WTC11 (cell line): ENCODE measurements around the gene FOXI3. TPM values are rescaled to one million over a fixed set of nuclear protein-coding genes. Genes with fewer than 3 reads are reported as not detected.

Source experiments
- ATAC-seq: fragments of 200-7000 bp; cut with Tn5 transposase; 2 replicates; pipeline ENCODE4 v1.10.0; 2021; ENCODE audit warnings: mild to moderate bottlenecking, moderate library complexity
- CTCF ChIA-PET: fragments of 300-600 bp; sonication (Branson Sonifier 250); formaldehyde crosslinking; loops from one replicate; lab custom pipeline; 2021; ENCODE audit warnings: antibody characterized with exemption; lab: Charles Lee
- POLR2A ChIA-PET: fragments of 350-600 bp; sonication (Branson Sonifier 250); formaldehyde crosslinking; loops from one replicate; lab custom pipeline; 2021; ENCODE audit warnings: antibody characterized with exemption; lab: Charles Lee
- DNase-seq: peaks from one replicate; pipeline ENCODE4 v3.0.0; 2021; ENCODE audit warnings: low spot score
- H3K27ac Mint-ChIP-seq: 2 replicates; pipeline ENCODE4 v1.8.0; 2021; ENCODE audit warnings: mixed read lengths
- H3K27me3 Mint-ChIP-seq: 2 replicates; pipeline ENCODE4 v1.8.0; 2021; ENCODE audit warnings: low read depth, mild to moderate bottlenecking, moderate library complexity, mixed read lengths
- H3K36me3 Mint-ChIP-seq: 2 replicates; pipeline ENCODE4 v1.8.0; 2021; ENCODE audit warnings: mixed read lengths
- H3K4me1 Mint-ChIP-seq: 2 replicates; pipeline ENCODE4 v1.8.0; 2022; ENCODE audit warnings: mixed read lengths
- H3K4me3 Mint-ChIP-seq: 2 replicates; pipeline ENCODE4 v1.8.0; 2021; ENCODE audit warnings: mild to moderate bottlenecking, moderate library complexity, mixed read lengths
- H3K9me3 Mint-ChIP-seq: 2 replicates; pipeline ENCODE4 v1.8.0; 2021; ENCODE audit warnings: mixed read lengths
- AFF4 ChIP-seq: sonication (generic); formaldehyde crosslinking; IDR thresholded peaks from 2 replicates; pipeline ENCODE4 v1.8.1; 2023; ENCODE audit warnings: mild to moderate bottlenecking, missing genetic modification reagents, borderline replicate concordance
- CTCF ChIP-seq: fragments of 200-600 bp; IDR thresholded peaks from 2 replicates; pipeline ENCODE4 v1.8.0; 2022; ENCODE audit warnings: antibody characterized with exemption
- ELF4 ChIP-seq: sonication (generic); formaldehyde crosslinking; IDR thresholded peaks from 2 replicates; pipeline ENCODE4 v1.8.1; 2022; ENCODE audit warnings: low read depth, mild to moderate bottlenecking, moderate library complexity, missing genetic modification reagents
- EMX1 ChIP-seq: fragments of 250-450 bp; sonication (Bioruptor Pico); IDR thresholded peaks from 2 replicates; pipeline ENCODE4 v1.8.0; 2021; ENCODE audit warnings: mild to moderate bottlenecking
- ERG ChIP-seq: fragments of 250-450 bp; sonication (Bioruptor Pico); IDR thresholded peaks from 2 replicates; pipeline ENCODE4 v1.8.0; 2021; ENCODE audit warnings: mild to moderate bottlenecking
- ETV6 ChIP-seq: sonication (generic); formaldehyde crosslinking; IDR thresholded peaks from 2 replicates; pipeline ENCODE4 v1.8.1; 2022; ENCODE audit warnings: mild to moderate bottlenecking, missing genetic modification reagents
- GTF2I ChIP-seq: fragments of 250-450 bp; sonication (Bioruptor Pico); conservative IDR thresholded peaks from 2 replicates; pipeline ENCODE4 v1.4.0; 2021; ENCODE audit warnings: mild to moderate bottlenecking
- IRF2 ChIP-seq: sonication (generic); formaldehyde crosslinking; IDR thresholded peaks from 2 replicates; pipeline ENCODE4 v1.8.0; 2022; ENCODE audit warnings: low read depth, missing genetic modification reagents, borderline replicate concordance
- NFE2L1 ChIP-seq: sonication (generic); formaldehyde crosslinking; IDR thresholded peaks from 2 replicates; pipeline ENCODE4 v1.8.1; 2023; ENCODE audit warnings: missing genetic modification reagents
- NR2C2 ChIP-seq: sonication (generic); formaldehyde crosslinking; IDR thresholded peaks from 2 replicates; pipeline ENCODE4 v1.8.0; 2022; ENCODE audit warnings: mild to moderate bottlenecking, missing genetic modification reagents
- PRDM15 ChIP-seq: sonication (generic); formaldehyde crosslinking; IDR thresholded peaks from 2 replicates; pipeline ENCODE4 v1.8.0; 2022; ENCODE audit warnings: missing genetic modification reagents
- SP1 ChIP-seq: sonication (generic); formaldehyde crosslinking; conservative IDR thresholded peaks from 2 replicates; pipeline ENCODE4 v1.8.1; 2022; ENCODE audit warnings: missing genetic modification reagents
- ZBTB21 ChIP-seq: sonication (generic); formaldehyde crosslinking; IDR thresholded peaks from 2 replicates; pipeline ENCODE4 v1.8.1; 2023; ENCODE audit warnings: mild to moderate bottlenecking, missing genetic modification reagents, borderline replicate concordance
- ZNF121 ChIP-seq: sonication (generic); formaldehyde crosslinking; IDR thresholded peaks from 2 replicates; pipeline ENCODE4 v1.8.0; 2023; ENCODE audit warnings: missing genetic modification reagents
- ZNF219 ChIP-seq: sonication (generic); formaldehyde crosslinking; IDR thresholded peaks from 2 replicates; pipeline ENCODE4 v1.8.0; 2023; ENCODE audit warnings: missing genetic modification reagents, mild to moderate bottlenecking, borderline replicate concordance
- ZNF263 ChIP-seq: sonication (generic); formaldehyde crosslinking; IDR thresholded peaks from 2 replicates; pipeline ENCODE4 v1.8.1; 2022; ENCODE audit warnings: low read depth, mild to moderate bottlenecking, moderate library complexity, missing genetic modification reagents
- ZNF396 ChIP-seq: fragments of 250-450 bp; sonication (Bioruptor Pico); IDR thresholded peaks from 2 replicates; pipeline ENCODE4 v1.8.0; 2021; ENCODE audit warnings: mild to moderate bottlenecking, moderate library complexity, borderline replicate concordance
- ZNF532 ChIP-seq: fragments of 250-450 bp; sonication (Bioruptor Pico); IDR thresholded peaks from 2 replicates; pipeline ENCODE4 v1.9.0; 2021; ENCODE audit warnings: mild to moderate bottlenecking, borderline replicate concordance
- total RNA-seq: library from RNA; stranded (reverse); gene quantifications from 3 replicates; pipeline ENCODE4 v1.2.3, GENCODE V29; 2021

Gene FOXI3
- total RNA-seq, 1 experiment from 2014 or later: 13.5 TPM

GRCh38 chr2:88493481-88493880, 41.0 kb upstream of the FOXI3 start:
- ChIA-PET CTCF (no interaction called here), POLR2A (no interaction called here)
- H3K36me3 Mint-ChIP-seq: no peaks in the 10 kb centered on the region
- H3K9me3 Mint-ChIP-seq: peaks cover 4% of the 10 kb centered on the region; the same call in 1 of the 2 replicates
- no peak for ATAC-seq
- H3K27me3 Mint-ChIP-seq: no peaks in the 10 kb centered on the region; the same call in 1 of the 2 replicates
- DNase-seq: no peak
- H3K27ac Mint-ChIP-seq: no peak overlapping the region
- H3K4me3 Mint-ChIP-seq: no peak overlapping the region
- H3K4me1 Mint-ChIP-seq: peaks cover 19% of the 10 kb centered on the region
- TF ChIP-seq ETV6 (no peak), ELF4 (CRISPR knock-in tag) (no peak), SP1 (no peak), PRDM15 (CRISPR knock-in tag) (no peak), ZNF121 (no peak), ZNF396 (CRISPR knock-in tag) (no peak), ZNF532 (CRISPR knock-in tag) (no peak), CTCF (no peak), AFF4 (no peak), EMX1 (CRISPR knock-in tag) (no peak), IRF2 (CRISPR knock-in tag) (no peak), ZNF219 (CRISPR knock-in tag) (no peak), ZNF263 (CRISPR knock-in tag) (no peak), ZBTB21 (no peak), GTF2I (CRISPR knock-in tag) (no peak), NR2C2 (CRISPR knock-in tag) (no peak), ERG (no peak), NFE2L1 (CRISPR knock-in tag) (no peak)
